Upper lobe of left lung (tissue), 6 donors: ENCODE results near the gene SPTAN1. TPM values are rescaled to one million over a fixed set of nuclear protein-coding genes. Genes with fewer than 3 reads are reported as not detected.

Experiments used
- ATAC-seq, 2 donors: fragments of 200-7000 bp; cut with Tn5 transposase; one replicate each; pipeline ENCODE4 v1.9.1; 2022; ENCODE audit warnings: mild to moderate bottlenecking in 2 of 2, moderate library complexity in 2 of 2; ENCODE audit not compliant: low FRiP score in 2 of 2
- DNase-seq, 2 donors: peaks; one replicate each; pipeline ENCODE4 v3.0.0-alpha.2; 2019 to 2020
- H3K27ac ChIP-seq, 4 donors: fragments of 200-600 bp; sonication (generic); one replicate each; pipeline ENCODE4 v1.5.1; 2016 to 2019
- H3K27me3 ChIP-seq, 4 donors: fragments of 200-600 bp; sonication (generic); one replicate each; pipeline ENCODE4 v1.5.1; 2017 to 2019
- H3K36me3 ChIP-seq, 4 donors: fragments of 200-600 bp; sonication (generic); one replicate each; pipeline ENCODE4 v1.5.1; 2016 to 2019
- H3K4me1 ChIP-seq, 4 donors: fragments of 200-600 bp; sonication (generic); one replicate each; pipeline ENCODE4 v1.5.1; 2018 to 2019
- H3K4me3 ChIP-seq, 4 donors: fragments of 200-600 bp; sonication (generic); one replicate each; pipeline ENCODE4 v1.5.1; 2017 to 2019; ENCODE audit warnings: mild to moderate bottlenecking in 2 of 4, moderate library complexity in 1 of 4
- H3K9me3 ChIP-seq, 4 donors: fragments of 200-600 bp; sonication (generic); one replicate each; pipeline ENCODE4 v1.5.1; 2018 to 2019
- EP300 ChIP-seq, 4 donors: sonication (generic); formaldehyde crosslinking; IDR thresholded peaks; one replicate each; pipeline ENCODE4 v1.5.1; 2017; ENCODE audit warnings: antibody characterized with exemption in 4 of 4, control low read depth in 2 of 4
- POLR2A ChIP-seq, 4 donors: fragments of 450-650 bp; IDR thresholded peaks; one replicate each; pipeline ENCODE4 v1.5.1; 2016 to 2017; ENCODE audit warnings: antibody characterized with exemption in 4 of 4, mild to moderate bottlenecking in 2 of 4
- POLR2AphosphoS5 ChIP-seq, 2 donors: sonication (generic); formaldehyde crosslinking; IDR thresholded peaks; one replicate each; pipeline ENCODE4 v1.5.1; 2017; ENCODE audit warnings: antibody characterized with exemption in 2 of 2
- WGBS, 2 donors: methylation state at CpG; one replicate each; pipeline ENCODE4 v1.1.5; 2017 to 2018; 5-methylcytosine and 5-hydroxymethylcytosine counted together
- total RNA-seq, 6 donors: library from RNA; depleted of rRNA in 4 of 6; stranded (reverse); fragments of >200 nt in 4 of 6; gene quantifications; one replicate each; pipeline versions ENCODE4 v1.1.0 to v1.2.1, GENCODE V29; 2016 to 2021
- TF ChIP-seq, protein P1 (sequence below), 6 experiments: fragments of 450-650 bp in 4 of 6; fragments of 200-600 bp in 2 of 6; sonication (generic) in 2 of 6; IDR thresholded peaks; one replicate each; pipeline ENCODE4 v1.5.1; 2016 to 2019; ENCODE audit warnings: antibody characterized with exemption in 6 of 6
- donor health status: DM: no; HTN: no; CAD: no; lungs with moderate emphysema.
- donor health status: DM: no; HTN: yes; CAD: no; lungs with severe emphysema.

Gene SPTAN1
- total RNA-seq, 6 donors from 2014 or later, result 254 to 547 (median 401) TPM

DNA sequence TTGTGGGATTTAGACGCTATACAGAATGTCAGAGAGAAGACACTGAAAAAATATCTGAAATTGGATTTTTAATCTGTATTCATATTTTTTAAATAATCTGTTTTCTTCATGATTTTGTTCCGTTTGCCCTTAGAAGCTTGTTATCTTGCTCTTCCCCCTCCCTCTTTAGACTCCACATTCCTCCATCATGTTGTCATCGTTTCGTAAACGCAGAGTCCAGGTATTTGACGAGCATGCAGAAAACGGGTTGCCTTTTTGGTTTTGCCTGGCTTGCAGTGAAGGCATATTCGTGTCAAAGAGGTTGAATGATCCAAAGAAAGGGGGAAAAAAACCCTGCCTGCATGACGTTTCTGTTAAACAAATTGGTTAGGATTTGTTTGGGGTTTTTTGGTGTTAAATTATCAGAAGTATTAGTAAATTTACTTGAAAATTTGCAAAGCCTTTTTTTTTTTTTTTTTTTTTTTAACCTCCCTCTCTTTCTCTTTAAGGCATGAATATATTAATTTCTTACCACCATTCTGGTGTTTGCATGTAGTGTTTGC is 2.9 kb downstream of the SPTAN1 start:
- no peaks in the 10 kb centered on the region for H3K9me3 ChIP-seq
- ATAC-seq, result no peak
- H3K4me3 ChIP-seq, result peak overlapping the region in 1 of 4 donors; percentile 96
- TF ChIP-seq, protein P1, sequence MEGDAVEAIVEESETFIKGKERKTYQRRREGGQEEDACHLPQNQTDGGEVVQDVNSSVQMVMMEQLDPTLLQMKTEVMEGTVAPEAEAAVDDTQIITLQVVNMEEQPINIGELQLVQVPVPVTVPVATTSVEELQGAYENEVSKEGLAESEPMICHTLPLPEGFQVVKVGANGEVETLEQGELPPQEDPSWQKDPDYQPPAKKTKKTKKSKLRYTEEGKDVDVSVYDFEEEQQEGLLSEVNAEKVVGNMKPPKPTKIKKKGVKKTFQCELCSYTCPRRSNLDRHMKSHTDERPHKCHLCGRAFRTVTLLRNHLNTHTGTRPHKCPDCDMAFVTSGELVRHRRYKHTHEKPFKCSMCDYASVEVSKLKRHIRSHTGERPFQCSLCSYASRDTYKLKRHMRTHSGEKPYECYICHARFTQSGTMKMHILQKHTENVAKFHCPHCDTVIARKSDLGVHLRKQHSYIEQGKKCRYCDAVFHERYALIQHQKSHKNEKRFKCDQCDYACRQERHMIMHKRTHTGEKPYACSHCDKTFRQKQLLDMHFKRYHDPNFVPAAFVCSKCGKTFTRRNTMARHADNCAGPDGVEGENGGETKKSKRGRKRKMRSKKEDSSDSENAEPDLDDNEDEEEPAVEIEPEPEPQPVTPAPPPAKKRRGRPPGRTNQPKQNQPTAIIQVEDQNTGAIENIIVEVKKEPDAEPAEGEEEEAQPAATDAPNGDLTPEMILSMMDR (IDR thresholded peaks at IDR 0.05), result no peak
- no peak for TF ChIP-seq EP300 (IDR thresholded peaks at IDR 0.05)
- TF ChIP-seq POLR2AphosphoS5 (IDR thresholded peaks at IDR 0.05), result no peak
- no peak for TF ChIP-seq POLR2A (IDR thresholded peaks at IDR 0.05)
- H3K27me3 ChIP-seq, result no peaks in the 10 kb centered on the region
- WGBS, 2 donors, result 34 to 35% methylated on average over 9 of the region's 9 CpGs
- DNase-seq, result peak in 1 of 2 donors; percentile 29
- H3K4me1 ChIP-seq, result peaks cover 64 to 83% (median 76%) of the 10 kb centered on the region in 4 donors
- H3K36me3 ChIP-seq, result no peaks in the 10 kb centered on the region
- H3K27ac ChIP-seq, result peak overlapping the region; percentile 61 to 99 (median 94)

DNA sequence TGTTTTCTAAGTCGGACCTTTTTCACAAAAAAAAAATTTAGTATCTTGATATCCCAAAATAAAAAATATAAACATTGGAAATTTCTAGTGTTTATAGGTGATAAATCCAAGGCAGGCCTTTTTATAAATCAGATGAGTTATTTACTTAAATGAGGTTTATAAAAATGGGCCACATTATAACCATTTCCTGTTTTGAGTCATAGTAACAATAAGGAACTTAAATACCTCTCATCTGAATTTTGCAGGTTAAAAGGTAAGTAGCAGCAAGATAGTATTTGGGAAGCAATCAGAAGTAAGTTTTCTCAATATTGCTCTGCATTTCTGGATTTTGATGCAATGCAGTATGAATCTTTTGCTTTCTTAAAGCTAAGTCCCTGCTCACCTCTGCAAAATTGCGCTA is 3.9 kb downstream of the SPTAN1 start:
- H3K4me1 ChIP-seq, result peaks cover 61 to 79% (median 72%) of the 10 kb centered on the region in 4 donors
- no peak for TF ChIP-seq EP300 (IDR thresholded peaks at IDR 0.05)
- TF ChIP-seq, protein P1 (IDR thresholded peaks at IDR 0.05), result no peak
- no peak for TF ChIP-seq POLR2A (IDR thresholded peaks at IDR 0.05)
- TF ChIP-seq POLR2AphosphoS5 (IDR thresholded peaks at IDR 0.05), result no peak
- WGBS, 2 donors, result 68 to 73% methylated on average over 2 of the region's 2 CpGs
- DNase-seq (no peak), ATAC-seq (no peak)
- H3K4me3 ChIP-seq, result no peak overlapping the region
- H3K36me3 ChIP-seq, result no peaks in the 10 kb centered on the region
- H3K27me3 ChIP-seq, result no peaks in the 10 kb centered on the region
- peak overlapping the region in 3 of 4 donors; percentile 8 to 96 (median 40) for H3K27ac ChIP-seq
- H3K9me3 ChIP-seq, result no peaks in the 10 kb centered on the region

DNA sequence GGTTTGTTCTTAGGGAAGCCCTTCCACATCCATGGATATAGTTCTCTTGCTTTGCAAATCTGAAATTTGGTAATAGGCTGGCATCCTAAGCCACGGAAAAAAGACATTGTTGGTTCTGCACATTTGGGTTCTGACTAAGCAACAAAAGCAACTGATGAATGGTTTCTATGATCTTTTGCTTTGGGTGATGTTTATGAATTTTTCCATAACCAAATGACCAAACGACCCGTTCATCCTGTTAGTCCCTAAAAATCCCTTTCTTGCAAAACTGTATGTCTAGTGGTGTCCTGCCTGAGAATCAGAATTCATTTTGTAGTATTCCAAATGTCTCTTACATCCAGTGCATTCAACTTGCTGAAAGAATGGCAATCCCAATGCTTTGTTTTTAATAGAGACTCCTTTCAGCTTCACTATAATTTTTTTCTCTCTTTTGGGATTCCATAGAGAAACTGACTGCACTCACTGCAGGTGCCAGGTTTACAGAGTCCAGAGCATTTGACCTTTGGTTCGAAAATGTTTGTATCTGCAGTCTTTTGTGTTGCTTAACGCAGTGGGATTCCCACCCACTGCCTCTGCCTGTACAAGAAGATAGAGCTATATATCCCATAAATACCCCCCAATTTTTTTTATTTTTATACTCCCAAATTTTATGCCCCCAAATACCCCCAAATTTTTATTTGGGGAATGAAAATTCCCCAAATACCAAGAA is 4.7 kb downstream of the SPTAN1 start:
- ATAC-seq, result no peak
- H3K4me1 ChIP-seq, result peaks cover 56 to 73% (median 67%) of the 10 kb centered on the region in 4 donors
- TF ChIP-seq POLR2AphosphoS5 (IDR thresholded peaks at IDR 0.05), result no peak
- TF ChIP-seq, protein P1 (IDR thresholded peaks at IDR 0.05), result no peak
- TF ChIP-seq POLR2A (IDR thresholded peaks at IDR 0.05), result no peak
- no peak for TF ChIP-seq EP300 (IDR thresholded peaks at IDR 0.05)
- WGBS, 2 donors, result 60 to 76% methylated on average over 5 of the region's 5 CpGs
- no peaks in the 10 kb centered on the region for H3K9me3 ChIP-seq
- H3K4me3 ChIP-seq, result no peak overlapping the region
- peak overlapping the region in 2 of 4 donors; percentile 40 to 51 for H3K27ac ChIP-seq
- no peaks in the 10 kb centered on the region for H3K27me3 ChIP-seq
- H3K36me3 ChIP-seq, result peaks cover 0 to 2% (median under 1%) of the 10 kb centered on the region in 4 donors
- DNase-seq, result no peak

DNA sequence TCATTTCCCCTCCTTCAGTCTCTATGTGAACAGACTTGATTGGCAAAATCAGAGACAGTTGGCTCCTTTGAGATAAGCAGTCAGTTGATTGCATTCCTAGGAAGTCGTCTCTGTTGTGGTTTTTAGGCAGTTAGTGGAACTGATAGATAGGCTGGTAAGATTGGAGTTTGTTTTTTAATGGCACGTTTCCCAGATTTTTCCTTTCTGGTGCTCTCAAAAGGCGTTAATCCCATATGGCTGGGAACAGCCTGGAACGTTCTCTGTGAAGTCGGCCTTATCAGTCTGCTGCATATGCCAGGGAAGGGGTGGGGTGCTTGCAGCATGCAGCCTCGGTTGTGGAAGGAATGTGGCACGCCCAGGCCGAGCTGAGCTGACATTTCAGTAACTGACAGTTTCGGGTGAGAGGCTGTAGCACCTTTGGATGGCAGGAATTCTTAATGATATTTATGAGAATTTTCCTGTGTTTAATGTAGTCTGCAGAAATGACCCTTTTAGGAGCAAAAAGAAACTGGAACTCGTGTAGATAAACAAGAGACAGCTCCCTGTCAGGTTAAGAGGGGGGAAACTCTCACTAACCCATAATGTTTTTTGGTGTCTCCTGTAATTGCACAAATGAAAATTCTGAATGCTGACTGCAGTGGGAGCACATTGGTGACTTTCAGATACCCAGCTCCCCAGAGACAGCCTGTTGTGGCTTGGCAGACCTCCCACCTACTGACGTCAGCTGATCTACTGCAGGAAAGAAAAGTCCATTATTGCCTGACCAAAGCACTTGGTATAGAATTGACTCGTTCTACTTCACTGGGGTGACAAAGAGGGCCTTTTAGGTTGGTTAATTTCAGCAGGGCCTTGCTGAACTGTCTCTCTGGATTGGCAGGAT is 6.3 kb downstream of the SPTAN1 start:
- peak in 1 of 2 donors; percentile 81 for DNase-seq
- H3K4me3 ChIP-seq, result no peak overlapping the region

More for the DNA sequence above, 6.3 kb downstream of the SPTAN1 start:
- Histone ChIP-seq H3K4me1 (peaks cover 51 to 69% (median 67%) of the 10 kb centered on the region in 4 donors), H3K36me3 (peaks cover 0 to 6% (median 4%) of the 10 kb centered on the region in 4 donors), H3K27me3 (no peaks in the 10 kb centered on the region), H3K9me3 (no peaks in the 10 kb centered on the region), H3K27ac (peak overlapping the region; percentile 40 to 81 (median 67))
- TF ChIP-seq EP300 (IDR thresholded peaks at IDR 0.05), result peak in 2 of 4 donors; percentile 80 to 94
- TF ChIP-seq, protein P1 (IDR thresholded peaks at IDR 0.05), result no peak
- no peak for TF ChIP-seq POLR2A (IDR thresholded peaks at IDR 0.05)
- TF ChIP-seq POLR2AphosphoS5 (IDR thresholded peaks at IDR 0.05), result peak; percentile 61 to 88
- ATAC-seq, result peak; percentile 77 to 88
- 4% methylated on average over 12 of the region's 12 CpGs for WGBS, 2 donors
